GM19328 (cell line): ENCODE data around the gene GRID2.

ENCODE experiments used
- ATAC-seq: cut with Tn5 transposase; IDR thresholded peaks from one replicate; pipeline ENCODE4 v1.9.1; 2021; ENCODE audit warnings: mild to moderate bottlenecking, moderate library complexity; ENCODE audit not compliant: unreplicated experiment

The GRID2 gene

GRCh38 chr4:93178279-93178678, 874.5 kb downstream of the GRID2 start:
- ATAC-seq, result no peak

GRCh38 chr4:93179044-93179443, 875.3 kb downstream of the GRID2 start:
- ATAC-seq, result no peak

- no peak for ATAC-seq
Measured at GRCh38 chr4:93182722-93183121, 879.0 kb downstream of the GRID2 start.

- ATAC-seq, result no peak
Measured at GRCh38 chr4:93183576-93183975, 879.8 kb downstream of the GRID2 start.

GRCh38 chr4:93184053-93184452, 880.3 kb downstream of the GRID2 start:
- no peak for ATAC-seq

GRCh38 chr4:93186846-93187245, 883.1 kb downstream of the GRID2 start:
- no peak for ATAC-seq

- ATAC-seq, result no peak
Measured at GRCh38 chr4:93187466-93187865, 883.7 kb downstream of the GRID2 start.

- no peak for ATAC-seq
Measured at GRCh38 chr4:93187892-93188291, 884.1 kb downstream of the GRID2 start.

- ATAC-seq, result no peak
Measured at GRCh38 chr4:93199492-93199891, 895.7 kb downstream of the GRID2 start.

- ATAC-seq, result no peak
Measured at GRCh38 chr4:93201471-93202096, 897.8 kb downstream of the GRID2 start.

- ATAC-seq, result no peak
Measured at GRCh38 chr4:93203708-93204107, 899.9 kb downstream of the GRID2 start.

- ATAC-seq, result no peak
Measured at GRCh38 chr4:93212250-93212649, 908.5 kb downstream of the GRID2 start.

GRCh38 chr4:93216646-93217045, 912.9 kb downstream of the GRID2 start:
- ATAC-seq, result no peak

GRCh38 chr4:93217431-93217830, 913.7 kb downstream of the GRID2 start:
- no peak for ATAC-seq

- ATAC-seq, result no peak
Measured at GRCh38 chr4:93221771-93222170, 918.0 kb downstream of the GRID2 start.

- ATAC-seq, result no peak
Measured at GRCh38 chr4:93228021-93228420, 924.3 kb downstream of the GRID2 start.

- ATAC-seq, result no peak
Measured at GRCh38 chr4:93232883-93233282, 929.1 kb downstream of the GRID2 start.

GRCh38 chr4:93237521-93237920, 933.8 kb downstream of the GRID2 start:
- ATAC-seq, result no peak

- ATAC-seq, result no peak
Measured at GRCh38 chr4:93243262-93243661, 939.5 kb downstream of the GRID2 start.

GRCh38 chr4:93261207-93261606, 957.4 kb downstream of the GRID2 start:
- no peak for ATAC-seq

GRCh38 chr4:93263166-93263565, 959.4 kb downstream of the GRID2 start:
- ATAC-seq, result no peak

GRCh38 chr4:93267747-93268146, 964.0 kb downstream of the GRID2 start:
- no peak for ATAC-seq

- no peak for ATAC-seq
Measured at GRCh38 chr4:93285346-93285745, 981.6 kb downstream of the GRID2 start.
